H9 (cell line): ENCODE measurements around the gene IL12RB1. TPM values are rescaled to one million over a fixed set of nuclear protein-coding genes. Genes with fewer than 3 reads are reported as not detected.

Experiments
- DNase-seq: peaks from one replicate; pipeline ENCODE4 v3.0.0-alpha.2; 2017
- H2AFZ ChIP-seq: one replicate; pipeline ENCODE4 v1.6.1; 2013; ENCODE audit warnings: mild to moderate bottlenecking, low read length, control low read depth, moderate library complexity
- H2AK5ac ChIP-seq: 2 replicates; pipeline ENCODE4 v1.6.1; 2013; ENCODE audit warnings: low read length, control low read depth, mixed read lengths; ENCODE audit not compliant: insufficient read length
- H2BK120ac ChIP-seq: one replicate; pipeline ENCODE4 v1.6.1; 2013; ENCODE audit warnings: low read depth, mild to moderate bottlenecking, low read length, control low read depth, inconsistent platforms; ENCODE audit not compliant: poor library complexity, severe bottlenecking
- H2BK12ac ChIP-seq: 2 replicates; pipeline ENCODE4 v1.6.1; 2013; ENCODE audit warnings: low read length, control low read depth, mixed read lengths, low read depth; ENCODE audit not compliant: insufficient read length
- H2BK15ac ChIP-seq: 2 replicates; pipeline ENCODE4 v1.6.1; 2013; ENCODE audit warnings: low read depth, low read length, control low read depth
- H2BK20ac ChIP-seq: one replicate; pipeline ENCODE4 v1.6.1; 2013; ENCODE audit warnings: low read depth, mild to moderate bottlenecking, low read length, control low read depth, inconsistent platforms; ENCODE audit not compliant: poor library complexity, severe bottlenecking
- H2BK5ac ChIP-seq: 2 replicates; pipeline ENCODE4 v1.6.1; 2013; ENCODE audit warnings: low read length, control low read depth, mixed read lengths; ENCODE audit not compliant: insufficient read length
- H3K14ac ChIP-seq: 2 replicates; pipeline ENCODE4 v1.6.1; 2013; ENCODE audit warnings: low read length, control low read depth; ENCODE audit not compliant: insufficient read depth
- H3K18ac ChIP-seq: 2 replicates; pipeline ENCODE4 v1.6.1; 2013; ENCODE audit warnings: low read depth, mild to moderate bottlenecking, mixed read lengths, low read length, control low read depth; ENCODE audit not compliant: insufficient read length
- H3K23ac ChIP-seq: 2 replicates; pipeline ENCODE4 v1.6.1; 2013; ENCODE audit warnings: low read length, control low read depth, mixed read lengths, low read depth; ENCODE audit not compliant: insufficient read length
- H3K23me2 ChIP-seq: 2 replicates; pipeline ENCODE4 v1.6.1; 2013; ENCODE audit warnings: low read depth, mild to moderate bottlenecking, mixed read lengths, low read length, control low read depth; ENCODE audit not compliant: insufficient read length, poor library complexity, severe bottlenecking
- H3K27ac ChIP-seq: 2 replicates; pipeline ENCODE4 v1.5.1; 2013; ENCODE audit warnings: low read length, control low read depth, mixed read lengths, low read depth; ENCODE audit not compliant: insufficient read length
- H3K27me3 ChIP-seq: 2 replicates; pipeline ENCODE4 v1.6.1; 2013; ENCODE audit warnings: low read length, control low read depth, inconsistent platforms; ENCODE audit not compliant: insufficient read depth
- H3K4ac ChIP-seq: 2 replicates; pipeline ENCODE4 v1.6.1; 2013; ENCODE audit warnings: low read depth, mild to moderate bottlenecking, control low read depth, inconsistent platforms, low read length, moderate library complexity
- H3K4me1 ChIP-seq: 2 replicates; pipeline ENCODE4 v1.6.1; 2013; ENCODE audit warnings: low read length, control low read depth, inconsistent platforms; ENCODE audit not compliant: insufficient read depth
- H3K4me2 ChIP-seq: 2 replicates; pipeline ENCODE4 v1.6.1; 2013; ENCODE audit warnings: low read length, control low read depth, mixed read lengths; ENCODE audit not compliant: insufficient read length, insufficient read depth
- H3K56ac ChIP-seq: 2 replicates; pipeline ENCODE4 v1.6.1; 2013; ENCODE audit warnings: low read depth, mild to moderate bottlenecking, mixed read lengths, low read length, control low read depth; ENCODE audit not compliant: insufficient read length
- H3K79me1 ChIP-seq: 2 replicates; pipeline ENCODE4 v1.6.1; 2013; ENCODE audit warnings: low read depth, mild to moderate bottlenecking, moderate library complexity, low read length, control low read depth, inconsistent platforms; ENCODE audit not compliant: insufficient read depth, poor library complexity, severe bottlenecking
- H3K79me2 ChIP-seq: 2 replicates; pipeline ENCODE4 v1.6.1; 2013; ENCODE audit warnings: low read length, control low read depth, inconsistent platforms; ENCODE audit not compliant: insufficient read depth
- H3K9ac ChIP-seq: 2 replicates; pipeline ENCODE4 v1.6.1; 2013; ENCODE audit warnings: low read length, control low read depth, mixed read lengths; ENCODE audit not compliant: insufficient read length; ENCODE audit errors: extremely low read depth
- H3K9me3 ChIP-seq: one replicate; pipeline ENCODE4 v1.6.1; 2013; ENCODE audit warnings: low read depth, low read length, inconsistent platforms; ENCODE audit not compliant: control insufficient read depth
- H3T11ph ChIP-seq: one replicate; pipeline ENCODE4 v1.6.1; 2013; ENCODE audit warnings: mild to moderate bottlenecking, low read length, control low read depth, inconsistent platforms
- H4K20me1 ChIP-seq: one replicate; pipeline ENCODE4 v1.6.1; 2013; ENCODE audit not compliant: control insufficient read depth, insufficient read length, insufficient read depth
- H4K5ac ChIP-seq: 2 replicates; pipeline ENCODE4 v1.6.1; 2013; ENCODE audit warnings: low read depth, mild to moderate bottlenecking, mixed read lengths, low read length, control low read depth; ENCODE audit not compliant: insufficient read length
- H4K8ac ChIP-seq: replicated peaks from 2 replicates; pipeline ENCODE4 v1.6.1; 2013; ENCODE audit warnings: low read length, control low read depth, mixed read lengths, low read depth; ENCODE audit not compliant: insufficient read length
- H4K91ac ChIP-seq: 2 replicates; pipeline ENCODE4 v1.6.1; 2013; ENCODE audit warnings: low read depth, mild to moderate bottlenecking, moderate library complexity, mixed read lengths, low read length, control low read depth; ENCODE audit not compliant: insufficient read length
- H3K27ac Mint-ChIP-seq, 3 experiments: 2 replicates in 2 of 3; 3 replicates in 1 of 3; pipeline ENCODE4 v1.8.0; 2020 to 2021; ENCODE audit warnings: mixed read lengths in 3 of 3, mild to moderate bottlenecking in 1 of 3, moderate library complexity in 1 of 3
- H3K27me3 Mint-ChIP-seq: 2 replicates; pipeline ENCODE4 v1.8.0; 2021; ENCODE audit warnings: low read depth, mild to moderate bottlenecking, moderate library complexity, mixed read lengths
- H3K36me3 Mint-ChIP-seq, 3 experiments: 2 replicates in 2 of 3; 3 replicates in 1 of 3; pipeline ENCODE4 v1.8.0; 2020 to 2021; ENCODE audit warnings: low read depth in 3 of 3, mixed read lengths in 3 of 3; ENCODE audit not compliant: insufficient read depth in 1 of 3
- H3K4me1 Mint-ChIP-seq, 2 experiments: 2 replicates each; pipeline ENCODE4 v1.8.0; 2020; ENCODE audit warnings: mixed read lengths in 2 of 2
- H3K4me3 Mint-ChIP-seq, 2 experiments: 2 replicates in 1 of 2; 3 replicates in 1 of 2; pipeline ENCODE4 v1.8.0; 2020 to 2021; ENCODE audit warnings: mild to moderate bottlenecking in 2 of 2, mixed read lengths in 2 of 2, moderate library complexity in 1 of 2
- H3K9me3 Mint-ChIP-seq, 2 experiments: 2 replicates in 1 of 2; 3 replicates in 1 of 2; pipeline ENCODE4 v1.8.0; 2020; ENCODE audit warnings: mild to moderate bottlenecking in 2 of 2, mixed read lengths in 2 of 2, moderate library complexity in 1 of 2
- CTCF ChIP-seq: fragments of 200-600 bp; sonication (generic); conservative IDR thresholded peaks from 3 replicates; pipeline ENCODE4 v1.8.0; 2021; ENCODE audit warnings: antibody characterized with exemption, mild to moderate bottlenecking
- WGBS: extraction: QIAGEN DNeasy Blood & Tissue Kit; methylation state at CpG from one replicate; pipeline ENCODE4 v1.1.7; 2013; ENCODE audit warnings: missing lambda C conversion rate, low lambda C conversion rate, mixed read lengths; ENCODE audit not compliant: insufficient read length; ENCODE audit errors: extremely low coverage; 5-methylcytosine and 5-hydroxymethylcytosine counted together
- total RNA-seq: library from RNA; stranded (reverse); gene quantifications from 2 replicates; pipeline ENCODE4 v1.2.1, GENCODE V29; 2021

Gene IL12RB1
- total RNA-seq, 1 experiment from 2014 or later: not detected

GRCh38 chr19:18062028-18062427 lies 24.7 kb downstream of the IL12RB1 start:
- no peak for TF ChIP-seq CTCF
- no peaks in the 10 kb centered on the region for H3K27me3 ChIP-seq
- H3K4me1 Mint-ChIP-seq: peaks cover 0 to 21% of the 10 kb centered on the region in 2 experiments; a peak in 3 of 4 replicates
- no peaks in the 10 kb centered on the region for H3K23me2 ChIP-seq
- no peak overlapping the region for H3K23ac ChIP-seq
- no peaks in the 10 kb centered on the region for H4K20me1 ChIP-seq
- H3K9ac ChIP-seq: no peak overlapping the region
- no peaks in the 10 kb centered on the region for H3K79me1 ChIP-seq
- peaks cover 0 to 4% of the 10 kb centered on the region in 2 experiments; a peak in 3 of 5 replicates for H3K9me3 Mint-ChIP-seq
- no peak overlapping the region for H2BK5ac ChIP-seq
- H3T11ph ChIP-seq: no peak overlapping the region
- no peak overlapping the region for H3K14ac ChIP-seq
- no peak overlapping the region for H2BK20ac ChIP-seq
- no peaks in the 10 kb centered on the region for H3K36me3 Mint-ChIP-seq
- no peak overlapping the region for H3K56ac ChIP-seq
- H3K4me3 Mint-ChIP-seq: no peak overlapping the region
- H3K27ac ChIP-seq: no peak overlapping the region
- no peaks in the 10 kb centered on the region for H3K79me2 ChIP-seq
- H3K18ac ChIP-seq: no peak overlapping the region
- H3K4ac ChIP-seq: no peak overlapping the region
- DNase-seq: no peak
- WGBS: no CpG with 5 or more reads among the region's 8 CpGs
- no peak overlapping the region for H2BK120ac ChIP-seq
- H3K27ac Mint-ChIP-seq: no peak overlapping the region
- H2AK5ac ChIP-seq: no peak overlapping the region
- H2BK12ac ChIP-seq: no peak overlapping the region
- H4K8ac ChIP-seq: no peak overlapping the region
- no peak overlapping the region for H4K91ac ChIP-seq
- no peaks in the 10 kb centered on the region for H3K4me1 ChIP-seq
- H3K9me3 ChIP-seq: no peaks in the 10 kb centered on the region
- H2BK15ac ChIP-seq: no peak overlapping the region
- H4K5ac ChIP-seq: no peak overlapping the region
- H3K27me3 Mint-ChIP-seq: peaks cover 6% of the 10 kb centered on the region; the same call in 1 of the 2 replicates
- H3K4me2 ChIP-seq: no peak overlapping the region
- no peak overlapping the region for H2AFZ ChIP-seq
